Coronary artery (tissue), 2 donors: Measurements from ENCODE around the gene HOXA13.

Source experiments
- DNase-seq: peaks from one replicate; pipeline ENCODE4 v3.0.0-alpha.2; 2017; ENCODE audit warnings: low spot score
- H3K27ac ChIP-seq, 2 donors: fragments of 200-600 bp; sonication (generic); one replicate each; pipeline ENCODE4 v1.5.1; 2016 to 2019
- H3K4me3 ChIP-seq: fragments of 200-600 bp; sonication (generic); 2 replicates; pipeline ENCODE4 v1.5.1; 2016; ENCODE audit warnings: mild to moderate bottlenecking, moderate library complexity
- TF ChIP-seq, protein P1 (sequence below): fragments of 200-600 bp; sonication (generic); IDR thresholded peaks from one replicate; pipeline ENCODE4 v1.5.1; 2019; ENCODE audit warnings: antibody characterized with exemption

HOXA13 gene

DNA sequence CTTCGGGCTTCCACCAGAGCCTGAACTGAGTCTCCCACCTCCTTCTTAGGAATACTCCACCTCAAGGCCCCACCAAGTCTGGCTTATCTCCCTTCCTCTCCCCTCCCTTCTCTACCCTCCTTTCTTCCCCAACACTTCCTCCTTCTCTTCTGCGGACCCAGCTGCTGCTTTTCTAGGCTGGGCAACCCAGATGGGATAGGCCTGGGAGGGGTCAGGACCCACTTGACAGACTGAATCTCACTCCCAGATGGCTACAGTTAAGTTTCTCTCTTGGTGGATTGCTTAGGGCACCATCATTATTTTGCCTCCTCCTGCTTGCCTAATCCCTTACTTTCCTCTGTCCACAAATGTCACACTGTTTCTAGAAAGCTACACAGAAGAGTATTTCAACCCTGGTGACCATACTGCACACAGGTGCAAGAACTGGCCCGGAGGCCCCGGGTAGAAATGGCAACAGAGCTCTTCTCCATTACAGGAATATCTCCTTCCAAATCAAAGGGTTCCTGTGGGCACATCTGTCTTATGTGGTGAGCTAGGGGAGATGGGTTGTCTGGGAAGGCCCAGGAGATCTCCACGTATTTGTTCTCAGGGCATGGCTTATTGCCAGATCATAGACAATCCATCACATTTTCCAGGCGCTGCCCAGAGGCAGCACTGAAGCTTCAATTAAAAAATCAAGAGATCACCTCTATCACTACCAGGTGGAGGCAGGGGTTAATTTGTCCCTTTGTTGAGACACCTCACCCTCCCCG lies 9.7 kb downstream of the HOXA13 start:
- Histone ChIP-seq H3K4me3 (no peak overlapping the region), H3K27ac (no peak overlapping the region)
- DNase-seq = peak; percentile 57
- TF ChIP-seq, protein P1, sequence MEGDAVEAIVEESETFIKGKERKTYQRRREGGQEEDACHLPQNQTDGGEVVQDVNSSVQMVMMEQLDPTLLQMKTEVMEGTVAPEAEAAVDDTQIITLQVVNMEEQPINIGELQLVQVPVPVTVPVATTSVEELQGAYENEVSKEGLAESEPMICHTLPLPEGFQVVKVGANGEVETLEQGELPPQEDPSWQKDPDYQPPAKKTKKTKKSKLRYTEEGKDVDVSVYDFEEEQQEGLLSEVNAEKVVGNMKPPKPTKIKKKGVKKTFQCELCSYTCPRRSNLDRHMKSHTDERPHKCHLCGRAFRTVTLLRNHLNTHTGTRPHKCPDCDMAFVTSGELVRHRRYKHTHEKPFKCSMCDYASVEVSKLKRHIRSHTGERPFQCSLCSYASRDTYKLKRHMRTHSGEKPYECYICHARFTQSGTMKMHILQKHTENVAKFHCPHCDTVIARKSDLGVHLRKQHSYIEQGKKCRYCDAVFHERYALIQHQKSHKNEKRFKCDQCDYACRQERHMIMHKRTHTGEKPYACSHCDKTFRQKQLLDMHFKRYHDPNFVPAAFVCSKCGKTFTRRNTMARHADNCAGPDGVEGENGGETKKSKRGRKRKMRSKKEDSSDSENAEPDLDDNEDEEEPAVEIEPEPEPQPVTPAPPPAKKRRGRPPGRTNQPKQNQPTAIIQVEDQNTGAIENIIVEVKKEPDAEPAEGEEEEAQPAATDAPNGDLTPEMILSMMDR = no peak

- TF ChIP-seq, protein P1 = no peak
- Histone ChIP-seq H3K27ac (no peak overlapping the region), H3K4me3 (peak overlapping the region; percentile 48)
- DNase-seq = peak; percentile 67
These were observed 10.4 kb downstream of the HOXA13 start for GRCh38 chr7:27189295-27189996.

DNA sequence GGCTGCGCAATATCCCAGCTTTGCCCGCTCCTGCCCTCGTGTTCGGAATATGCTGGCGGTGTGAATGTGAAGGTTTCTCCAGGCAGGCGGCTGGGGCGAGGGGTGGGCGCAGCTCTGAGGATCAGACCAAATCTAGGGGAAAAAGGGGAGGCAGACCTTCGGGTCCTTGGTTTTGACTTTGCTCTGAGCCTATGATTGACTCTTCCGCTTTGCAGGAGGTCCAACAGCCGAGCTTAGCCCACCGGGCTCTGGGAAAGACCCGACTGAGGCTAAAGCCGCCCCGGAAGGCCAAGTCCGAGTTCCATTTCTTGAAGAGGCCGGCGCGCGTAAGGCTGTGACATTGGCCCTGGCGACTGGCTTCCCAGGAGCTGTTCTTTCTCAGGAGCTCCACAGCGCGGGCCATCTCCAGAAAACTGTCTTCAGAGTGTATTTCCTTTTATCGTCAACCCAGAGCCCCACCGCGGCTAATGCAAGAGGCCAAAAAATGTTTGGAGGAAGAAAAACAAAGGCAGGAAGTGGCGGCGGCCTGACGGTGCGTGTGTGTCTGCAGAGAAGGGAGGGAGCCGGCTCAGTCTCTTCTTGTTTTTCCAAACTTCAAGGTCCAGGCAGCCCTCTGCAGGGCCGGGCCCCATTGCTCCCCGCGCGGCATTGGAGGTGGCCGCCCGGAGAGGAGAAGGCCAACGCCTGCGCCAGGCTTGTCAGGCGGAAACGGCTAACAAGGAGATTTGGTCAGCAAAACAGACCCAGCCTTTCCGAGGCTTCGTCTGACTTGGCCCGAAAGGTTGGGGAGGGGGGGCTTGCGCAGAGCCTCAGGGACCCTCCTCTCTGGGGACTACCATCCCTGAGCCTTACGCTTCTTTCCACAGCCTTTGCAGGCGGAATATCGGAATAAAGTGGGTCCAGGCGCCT lies 11.3 kb downstream of the HOXA13 start:
- peak; percentile 65 for DNase-seq
- no peak overlapping the region for H3K27ac ChIP-seq
- TF ChIP-seq, protein P1 = no peak
- H3K4me3 ChIP-seq = peak overlapping the region; percentile 48

- DNase-seq = peak; percentile 64
- TF ChIP-seq, protein P1 = no peak
- Histone ChIP-seq H3K27ac (no peak overlapping the region), H3K4me3 (peak overlapping the region; percentile 48)
These were observed 12.2 kb downstream of the HOXA13 start for GRCh38 chr7:27187475-27188385.

- peak; percentile 7 for DNase-seq
- Histone ChIP-seq H3K4me3 (no peak overlapping the region), H3K27ac (no peak overlapping the region)
- TF ChIP-seq, protein P1 = no peak
These were observed 13.0 kb downstream of the HOXA13 start for GRCh38 chr7:27186668-27187474.
